ENCODE measurements around the gene RASA4.
"Not testable (repeated sequence)": the region's sequence is repeated elsewhere in the genome, so short reads cannot be mapped to it uniquely, and the experiment has no call there.

Gene RASA4

DNA sequence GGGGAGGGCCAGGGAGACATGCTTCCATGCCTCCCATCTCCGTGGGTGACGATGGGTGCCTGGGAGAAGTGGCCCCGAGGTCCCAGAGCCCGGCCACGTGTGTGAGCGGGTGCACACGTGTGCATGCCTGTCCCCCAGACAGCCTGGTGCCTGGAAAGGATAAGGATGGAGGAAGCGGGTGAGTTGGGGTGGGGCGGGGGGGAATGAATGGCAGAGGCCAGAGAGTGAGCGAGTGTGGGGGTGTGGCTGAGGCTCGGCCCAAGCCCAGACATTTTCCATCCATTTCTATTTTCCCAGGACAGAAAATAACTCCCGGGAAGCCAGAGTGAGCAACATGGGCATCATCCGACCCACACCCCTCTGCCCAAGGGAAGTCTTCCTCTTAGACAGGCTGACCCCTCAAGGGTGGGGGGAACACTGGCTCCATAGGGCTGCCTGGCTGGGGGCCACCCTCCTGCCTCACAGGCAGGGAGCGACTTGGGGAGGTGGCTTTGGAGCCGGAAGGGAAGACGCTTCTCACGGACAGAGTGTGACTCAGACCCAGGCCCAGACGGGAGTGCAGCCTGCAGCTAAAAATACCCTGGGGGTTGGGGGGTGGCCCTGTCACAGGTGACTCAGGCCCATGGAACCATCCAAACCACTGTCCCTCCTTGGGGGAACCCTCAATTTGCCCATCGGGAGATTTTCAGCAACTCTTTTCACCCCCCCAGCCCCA lies 12.0 kb downstream of the RASA4 start:
- not testable (repeated sequence) for DNase-seq

DNA sequence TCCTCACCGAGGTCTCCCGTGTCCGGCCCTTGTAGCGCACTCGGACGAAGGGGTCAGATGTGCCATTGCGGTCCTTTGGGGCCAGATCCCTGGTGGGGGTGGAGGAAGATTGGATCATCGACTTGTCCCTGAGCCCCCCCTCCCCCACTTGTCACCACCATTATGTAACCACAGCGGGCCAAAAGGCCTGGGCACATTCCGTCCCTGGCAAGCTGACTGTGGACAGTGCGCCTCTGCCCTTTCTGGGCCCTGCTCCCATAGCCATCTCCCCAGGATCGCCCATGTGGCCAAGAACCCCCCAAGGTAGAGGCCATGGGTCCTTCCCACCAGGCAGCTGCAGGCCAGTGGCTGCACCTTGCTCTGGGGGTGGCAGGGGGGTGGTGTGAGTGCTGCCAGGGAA lies 14.2 kb downstream of the RASA4 start:
- not testable (repeated sequence) for DNase-seq

DNA sequence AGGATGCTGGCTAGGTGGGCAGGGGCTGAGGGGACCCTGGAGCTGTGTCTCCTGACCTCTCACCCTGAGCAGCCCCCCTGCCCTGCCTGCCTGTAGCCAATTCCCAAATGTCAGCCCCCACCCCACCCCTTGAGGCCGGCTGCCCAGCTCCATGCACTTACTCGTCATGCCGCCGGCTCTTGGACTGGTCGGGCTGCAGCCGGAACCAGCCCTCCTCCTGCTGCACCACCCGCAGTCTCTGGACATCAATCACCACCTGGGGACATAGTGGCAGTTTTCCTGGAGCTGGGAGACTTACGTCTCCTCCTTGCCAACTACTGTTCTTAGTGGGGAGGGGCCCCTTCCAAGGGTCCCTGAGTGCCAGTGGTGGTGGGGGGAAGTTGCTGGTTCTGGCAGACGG lies 16.9 kb downstream of the RASA4 start:
- not testable (repeated sequence) for DNase-seq

- not testable (repeated sequence) for DNase-seq
Measured at GRCh38 chr7:102596036-102596435, 20.5 kb downstream of the RASA4 start.

DNA sequence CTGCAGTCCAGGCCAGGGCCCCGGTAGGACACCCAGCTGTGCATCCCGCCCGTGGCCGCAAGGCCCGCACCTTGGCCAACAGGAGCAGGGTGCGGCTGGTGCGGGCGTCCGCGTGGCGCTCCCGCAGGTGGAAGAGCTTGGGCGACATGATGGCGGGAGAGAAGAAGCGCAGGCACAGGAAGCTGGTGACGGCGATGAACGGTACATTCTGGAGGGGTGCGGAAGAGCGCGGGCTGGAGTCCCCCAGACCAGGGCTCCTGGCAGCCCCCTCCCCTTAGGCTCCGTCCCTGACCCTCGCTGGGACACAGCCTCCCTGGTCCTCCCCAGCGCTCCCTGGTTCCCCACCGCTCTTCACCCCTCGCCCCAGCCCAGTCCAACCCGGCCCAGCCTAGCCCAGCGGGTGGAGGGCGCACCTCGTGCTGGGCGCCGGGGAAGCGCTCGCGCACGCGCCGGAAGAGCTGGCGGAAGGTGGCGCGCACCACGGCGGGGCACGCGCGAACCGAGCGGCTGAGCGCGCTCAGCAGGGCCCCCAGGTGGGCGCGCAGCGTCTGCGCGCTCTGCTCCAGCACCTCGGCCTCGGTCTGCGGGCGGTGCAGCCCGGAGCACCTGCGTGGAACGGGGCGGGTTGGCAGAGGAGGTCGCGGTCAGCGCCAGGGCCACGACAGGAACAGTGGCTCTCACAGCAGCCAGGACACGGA lies 22.8 kb downstream of the RASA4 start:
- DNase-seq, result not testable (repeated sequence)

DNA sequence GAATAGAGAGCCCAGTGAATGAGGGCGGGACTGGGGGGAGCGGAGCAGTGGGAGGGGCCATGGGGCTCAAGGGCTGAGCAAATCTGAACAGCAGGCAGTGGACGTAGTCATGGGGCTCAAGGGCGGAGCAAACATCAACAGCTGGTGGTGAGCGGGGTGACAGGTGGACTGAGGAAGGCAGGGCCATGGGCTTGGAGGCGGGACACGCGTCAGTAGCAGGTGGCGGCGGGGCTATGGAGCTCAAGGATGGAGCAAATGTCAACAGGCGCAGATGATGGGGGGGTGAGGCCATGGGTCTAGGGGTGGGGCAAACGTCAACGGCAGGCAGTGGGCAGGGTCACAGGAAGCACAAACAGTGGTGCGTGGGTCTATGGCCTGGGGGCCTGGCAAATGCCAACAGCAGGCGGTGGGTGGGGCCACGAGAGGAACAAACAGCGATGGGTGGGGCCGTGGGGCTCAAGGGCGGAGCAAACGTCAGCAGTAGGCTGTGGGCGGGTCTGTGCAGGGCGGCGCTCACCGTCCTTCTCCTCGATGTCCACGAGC lies 24.0 kb downstream of the RASA4 start:
- not testable (repeated sequence) for DNase-seq

DNA sequence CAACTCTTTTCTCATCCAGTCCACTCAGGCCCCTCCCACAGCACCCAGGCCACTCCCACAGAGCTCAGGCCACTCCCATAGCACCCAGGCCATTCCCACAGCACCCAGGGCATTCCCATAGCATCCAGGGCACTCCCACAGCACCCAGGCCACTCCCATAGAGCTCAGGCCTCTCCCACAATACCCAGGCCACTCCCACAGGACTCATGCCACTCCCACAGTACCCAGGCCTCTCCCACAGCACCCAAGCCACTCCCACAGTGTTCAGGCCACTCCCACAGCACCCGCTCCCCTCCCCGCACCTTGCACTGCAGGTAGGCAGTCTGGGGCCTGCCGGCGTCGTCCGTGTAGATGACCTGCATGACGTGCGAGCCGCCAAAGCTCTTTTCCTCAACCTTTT lies 26.7 kb downstream of the RASA4 start:
- not testable (repeated sequence) for DNase-seq

DNA sequence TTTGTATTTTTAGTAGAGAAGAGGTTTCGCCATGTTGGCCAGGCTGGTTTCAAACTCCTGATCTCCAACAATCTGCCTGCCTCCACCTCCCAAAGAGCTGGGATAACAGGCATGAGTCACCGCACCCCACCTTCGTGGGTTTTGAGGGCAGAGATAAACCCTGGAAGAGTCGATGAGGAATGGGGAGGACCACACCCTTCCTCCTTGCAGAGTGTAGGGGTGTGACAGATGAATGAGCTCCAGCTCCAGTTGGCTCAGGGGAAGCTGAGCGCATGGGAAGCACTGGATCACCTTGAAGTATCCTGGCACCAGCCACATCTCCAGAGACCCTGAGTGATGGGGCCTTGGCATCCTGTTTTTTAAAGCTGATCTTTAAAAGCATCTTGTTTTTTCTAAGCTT lies 33.1 kb downstream of the RASA4 start:
- not testable (repeated sequence) for DNase-seq

DNA sequence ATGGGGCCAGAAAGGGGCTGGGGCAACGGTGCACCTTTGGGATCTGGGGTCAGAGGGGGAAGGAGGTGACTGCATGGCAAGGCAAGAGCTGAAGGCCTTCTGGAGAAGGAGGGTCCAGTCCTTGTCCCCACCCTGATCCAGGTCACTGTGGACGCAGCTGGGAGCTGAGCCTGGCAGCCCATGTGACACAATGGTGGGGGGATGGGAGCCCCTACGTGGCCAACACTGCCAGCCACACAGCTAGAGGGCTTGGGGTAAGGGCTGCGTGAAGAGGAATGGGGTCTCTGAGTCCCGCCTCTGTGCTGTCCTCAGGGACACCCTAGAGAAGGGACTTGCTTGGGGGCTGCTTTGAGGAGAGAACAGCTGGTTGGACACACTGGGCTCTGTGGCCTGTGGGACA lies 34.8 kb downstream of the RASA4 start:
- not testable (repeated sequence) for DNase-seq

DNA sequence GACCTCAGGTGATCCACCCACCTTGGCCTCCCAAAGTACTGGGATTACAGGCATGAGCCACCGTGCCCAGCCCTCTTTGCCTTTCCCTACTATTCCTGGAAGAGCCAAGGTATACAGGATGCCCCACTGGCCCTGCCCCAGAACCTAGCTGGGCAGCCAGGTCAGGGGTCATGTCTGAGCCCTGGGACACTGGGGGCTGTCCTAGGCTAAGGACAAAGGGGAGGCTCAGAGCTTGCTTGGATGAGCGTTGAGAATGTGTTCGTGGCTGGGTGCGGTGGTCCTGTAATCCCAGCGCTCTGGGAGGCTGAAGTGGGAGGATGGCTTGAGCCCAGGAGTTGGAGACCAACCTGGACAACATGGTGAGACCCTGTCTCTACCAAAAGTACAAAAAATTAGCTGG lies 38.1 kb downstream of the RASA4 start:
- DNase-seq, result not testable (repeated sequence)

GRCh38 chr7:102577315-102578240 lies 39.0 kb downstream of the RASA4 start:
- not testable (repeated sequence) for DNase-seq

- not testable (repeated sequence) for DNase-seq
Measured at GRCh38 chr7:102576363-102576762, 40.2 kb downstream of the RASA4 start.

DNA sequence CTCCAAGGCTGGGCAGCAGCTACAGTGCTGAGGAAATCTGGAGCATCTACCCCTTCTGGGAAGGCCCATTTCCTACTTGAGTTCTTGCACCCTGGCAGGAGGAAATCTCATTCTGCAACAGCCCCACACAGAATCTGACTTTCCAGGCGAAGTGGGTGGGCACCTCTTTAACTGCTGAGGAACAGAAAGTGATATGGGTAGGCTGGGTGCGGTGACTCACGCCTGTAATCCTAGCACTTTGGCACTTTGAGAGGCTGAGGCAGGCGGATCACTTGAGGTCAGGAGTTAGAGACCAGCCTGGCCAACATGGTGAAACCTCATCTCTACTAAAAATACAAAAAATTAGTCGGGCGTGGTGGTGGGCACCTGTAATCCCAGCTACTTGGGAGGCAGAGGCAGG lies 41.9 kb downstream of the RASA4 start:
- not testable (repeated sequence) for DNase-seq

DNA sequence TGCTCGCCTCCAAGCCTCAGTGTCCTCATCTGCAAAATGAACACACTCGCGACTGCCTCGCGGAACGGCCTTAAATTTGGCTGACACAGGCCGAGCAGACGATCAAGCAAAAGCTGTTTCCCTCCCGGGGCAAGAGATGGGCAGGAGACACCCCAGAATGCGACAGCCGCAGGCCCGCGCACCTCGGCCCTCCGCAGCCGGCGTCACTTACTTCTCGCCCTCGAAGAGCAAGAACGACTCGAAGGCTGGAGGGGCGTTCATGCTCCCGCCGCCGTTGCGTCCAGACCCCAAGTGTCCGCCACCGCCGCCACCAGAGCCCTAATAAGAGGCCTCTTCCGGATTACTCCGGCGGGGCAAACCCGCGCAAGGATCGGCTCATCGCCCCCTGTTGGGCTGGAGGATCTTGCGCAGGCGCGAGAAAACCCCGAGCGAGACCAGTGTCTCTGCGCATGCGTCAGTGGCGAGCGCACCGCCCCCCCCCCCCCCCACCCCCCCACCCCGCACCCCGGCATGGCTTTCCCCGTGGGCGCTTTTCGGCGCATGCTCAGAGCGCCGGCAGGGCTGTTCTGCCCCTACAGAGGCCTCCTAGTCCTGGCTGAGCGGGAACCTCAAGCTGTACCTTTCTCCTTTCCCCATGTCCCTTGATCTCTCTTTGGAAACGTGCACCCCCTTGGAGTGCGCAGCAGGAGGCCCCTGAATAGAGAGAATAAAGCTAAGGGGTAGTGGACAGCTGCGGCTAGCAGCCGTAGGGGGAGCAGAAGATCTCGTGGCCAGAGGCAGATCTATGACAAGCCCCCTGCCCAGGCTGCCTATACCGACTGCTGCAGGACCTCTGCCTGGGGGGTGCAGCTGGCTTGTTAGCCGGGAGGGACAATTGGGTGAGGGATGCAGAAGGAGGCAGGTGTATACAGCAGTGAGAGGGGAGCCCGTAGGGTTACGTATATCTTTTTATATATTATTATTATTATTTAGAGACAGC lies 44.0 kb downstream of the RASA4 start, which contains the start of gene POLR2J3:
Gene POLR2J3, minus strand, starts transcription at position 323 of the 979 bp plus-strand sequence. Its CDS starts 62 bp downstream, at position 261.
- DNase-seq, result not testable (repeated sequence)

DNA sequence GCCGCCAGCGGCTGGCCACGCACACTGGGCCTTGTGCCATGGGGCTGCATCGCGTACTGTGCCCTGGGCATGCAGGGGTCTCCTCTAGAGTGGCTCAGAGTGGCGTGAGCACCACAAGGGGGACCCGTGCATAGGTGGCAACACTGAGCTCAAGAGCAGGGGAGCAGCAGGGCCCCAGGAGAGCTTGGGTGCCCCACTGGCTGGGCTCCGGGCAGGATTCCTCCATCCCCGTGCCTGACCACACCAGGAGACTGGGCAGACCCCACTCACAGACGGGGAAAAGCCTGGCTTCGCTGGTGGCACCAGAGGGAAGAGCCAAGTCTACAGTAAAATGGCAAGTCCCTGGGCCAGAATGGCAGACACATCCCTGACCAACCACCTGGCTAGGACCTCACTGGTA lies 47.9 kb downstream of the RASA4 start:
- not testable (repeated sequence) for DNase-seq

GRCh38 chr7:102550808-102551422 lies 65.6 kb downstream of the RASA4 start, which contains the start of gene SPDYE2:
SPDYE2 (plus strand) TSS chr7:102551226; CDS start chr7:102553256, 2,030 bp downstream.
- not testable (repeated sequence) for DNase-seq

GRCh38 chr7:102546353-102546752 lies 70.2 kb downstream of the RASA4 start:
- not testable (repeated sequence) for DNase-seq

GRCh38 chr7:102545288-102545687 lies 71.3 kb downstream of the RASA4 start:
- DNase-seq, result not testable (repeated sequence)

DNA sequence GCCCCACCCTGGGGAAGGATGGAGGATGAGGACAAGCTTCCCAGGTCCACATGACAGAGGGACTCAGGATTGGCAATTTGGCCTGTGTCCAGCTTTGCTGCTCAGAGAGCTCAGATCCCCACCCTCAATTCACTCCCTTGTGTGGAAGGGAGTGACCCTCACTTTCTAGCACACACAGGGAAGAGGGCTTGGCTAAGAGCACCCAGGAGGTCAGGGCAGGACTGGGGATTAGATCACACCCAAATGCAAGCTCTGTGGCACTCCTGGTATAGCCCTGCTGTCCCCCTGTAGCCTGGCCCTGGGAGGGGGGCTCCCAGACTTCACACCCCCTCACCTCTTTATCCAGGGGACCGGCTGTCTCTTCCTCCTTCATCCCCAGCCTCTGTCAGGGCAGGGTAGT lies 72.2 kb downstream of the RASA4 start:
- DNase-seq, result not testable (repeated sequence)

DNA sequence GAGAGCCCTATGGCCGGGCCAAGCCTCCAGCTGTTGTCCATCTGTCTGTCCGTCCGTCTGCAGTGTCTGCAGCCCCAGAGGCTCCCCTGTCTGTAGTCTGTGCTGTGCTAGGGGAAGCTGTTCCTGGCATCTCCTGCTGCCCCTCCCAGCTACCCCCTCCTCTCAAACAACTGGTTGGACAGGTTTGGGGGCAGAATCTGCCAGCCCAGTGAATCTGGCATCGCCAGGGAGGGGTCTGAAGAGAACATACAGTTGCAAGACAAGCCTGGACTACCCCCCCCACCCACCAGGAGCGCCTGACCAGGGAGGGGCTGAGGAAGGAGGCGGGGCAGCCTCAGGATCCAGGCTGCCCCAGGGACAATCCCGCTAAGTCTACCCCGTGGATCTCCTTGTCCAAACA lies 73.0 kb downstream of the RASA4 start, which contains the start of gene UPK3BL2:
Gene UPK3BL2, minus strand, starts transcription at position 101 of the 400 bp plus-strand sequence. Its CDS starts 60 bp downstream, at position 41.
- DNase-seq, result not testable (repeated sequence)

DNA sequence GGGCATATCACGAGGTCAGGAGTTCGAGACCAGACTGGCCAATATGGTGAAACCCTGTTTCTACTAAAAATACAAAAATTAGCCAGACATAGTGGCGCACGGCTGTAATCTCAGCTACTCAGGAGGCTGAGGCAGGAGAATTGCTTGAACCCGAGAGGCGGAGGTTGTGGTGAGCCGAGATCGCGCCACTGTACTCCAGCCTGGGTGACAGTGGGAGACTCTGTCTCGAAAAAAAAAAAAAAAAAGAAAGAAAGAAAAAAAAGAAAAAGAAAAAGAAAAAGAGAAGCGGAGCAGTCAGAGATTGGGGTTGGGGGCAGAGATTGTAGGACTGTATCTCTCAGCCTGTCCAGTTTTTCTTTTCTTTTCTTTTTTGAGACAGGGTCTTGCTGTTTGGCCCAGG lies 73.8 kb downstream of the RASA4 start:
- not testable (repeated sequence) for DNase-seq
